SH-SY5Y (cell line): ENCODE data around the gene MED1.

Experiments used
- GATA2 ChIP-seq: IDR thresholded peaks from 2 replicates; pipeline ENCODE4 v1.6.1; 2011; ENCODE audit warnings: mild to moderate bottlenecking, low read depth, low read length
- GATA3 ChIP-seq: IDR thresholded peaks from 2 replicates; pipeline ENCODE4 v1.6.1; 2011; ENCODE audit warnings: low read depth, mild to moderate bottlenecking, low read length, moderate library complexity

The MED1 gene

GRCh38 chr17:39416141-39416540 is 34.9 kb downstream of the MED1 start:
- TF ChIP-seq GATA3 (no peak), GATA2 (no peak)

- TF ChIP-seq GATA2 (no peak), GATA3 (no peak)
Observed at GRCh38 chr17:39410279-39410678, 40.8 kb downstream of the MED1 start.

- TF ChIP-seq GATA2 (no peak), GATA3 (no peak)
Observed at GRCh38 chr17:39408360-39408759, 42.7 kb downstream of the MED1 start.

GRCh38 chr17:39406951-39407350 is 44.1 kb downstream of the MED1 start:
- TF ChIP-seq GATA2: no peak

- TF ChIP-seq GATA2 (no peak), GATA3 (no peak)
Observed at GRCh38 chr17:39405436-39405835, 45.6 kb downstream of the MED1 start.

GRCh38 chr17:39404542-39405378 is 46.3 kb downstream of the MED1 start:
- no peak for TF ChIP-seq GATA3
- TF ChIP-seq GATA2: no peak

- TF ChIP-seq GATA2: no peak
- no peak for TF ChIP-seq GATA3
Observed at GRCh38 chr17:39402890-39403605, 48.0 kb downstream of the MED1 start.

- TF ChIP-seq GATA2: no peak
- TF ChIP-seq GATA3: no peak
Observed at GRCh38 chr17:39402244-39402889, 48.7 kb downstream of the MED1 start.

GRCh38 chr17:39401412-39402243 is 49.4 kb downstream of the MED1 start, which contains the start of gene FBXL20:
Gene FBXL20, minus strand, starts transcription at chr17:39401626. Its CDS starts 224 bp downstream, at chr17:39401402.
- TF ChIP-seq GATA2: no peak
- no peak for TF ChIP-seq GATA3

GRCh38 chr17:39400547-39401411 is 50.3 kb downstream of the MED1 start:
- TF ChIP-seq GATA2 (no peak), GATA3 (no peak)

GRCh38 chr17:39399791-39400190 is 51.3 kb downstream of the MED1 start:
- no peak for TF ChIP-seq GATA2

- TF ChIP-seq GATA3 (no peak), GATA2 (no peak)
Observed at GRCh38 chr17:39393736-39394135, 57.3 kb downstream of the MED1 start.

- no peak for TF ChIP-seq GATA2
- TF ChIP-seq GATA3: no peak
Observed at GRCh38 chr17:39391448-39391847, 59.6 kb downstream of the MED1 start.

GRCh38 chr17:39385040-39385439 is 66.0 kb downstream of the MED1 start:
- TF ChIP-seq GATA2: no peak
- no peak for TF ChIP-seq GATA3

GRCh38 chr17:39380144-39380543 is 70.9 kb downstream of the MED1 start:
- TF ChIP-seq GATA2: no peak
- no peak for TF ChIP-seq GATA3
